Measurements from ENCODE around the gene SLC2A14. TPM values are rescaled to one million over a fixed set of nuclear protein-coding genes. Genes with fewer than 3 reads are reported as not detected.
"Not testable (repeated sequence)": the region's sequence is repeated elsewhere in the genome, so short reads cannot be mapped to it uniquely, and the experiment has no call there.

SLC2A14 gene
- total and polyA plus RNA-seq, 8 donors = 4.3 to 8.1 (median 6.3) TPM

- ATAC-seq; H3K9me3 ChIP-seq; H3K27ac ChIP-seq; H3K36me3 ChIP-seq; H3K4me1 ChIP-seq; H3K27me3 ChIP-seq; H3K4me3 ChIP-seq; FAIRE-seq; intact Hi-C loops (cut with DNase I): not testable (repeated sequence)
- 60 to 68% methylated on average over 6 to 8 of the region's 10 CpGs for WGBS, 2 donors
- DNase-seq = peak in 1 of 6 donors; percentile 32
These were observed 33.5 kb downstream of the SLC2A14 start for GRCh38 chr12:7839226-7839625.

- H3K4me3 ChIP-seq = no peak overlapping the region
- ATAC-seq (no peak), DNase-seq (no peak), FAIRE-seq (no peak)
- H3K4me1 ChIP-seq = no peaks in the 10 kb centered on the region
- H3K27me3 ChIP-seq = no peaks in the 10 kb centered on the region
- no peaks in the 10 kb centered on the region for H3K9me3 ChIP-seq
- WGBS, 2 donors = 77 to 91% methylated on average over 6 of the region's 6 CpGs
- intact Hi-C loops (cut with DNase I) = no loop called here
- no peaks in the 10 kb centered on the region for H3K36me3 ChIP-seq
- no peak for TF ChIP-seq CTCF (IDR thresholded peaks at IDR 0.05)
- H3K27ac ChIP-seq = no peak overlapping the region
These were observed 35.3 kb downstream of the SLC2A14 start for GRCh38 chr12:7837366-7837765.

GRCh38 chr12:7835766-7836165 lies 36.9 kb downstream of the SLC2A14 start:
- TF ChIP-seq CTCF (IDR thresholded peaks at IDR 0.05) = no peak
- Histone ChIP-seq H3K4me1 (no peaks in the 10 kb centered on the region), H3K27ac (no peak overlapping the region), H3K36me3 (no peaks in the 10 kb centered on the region), H3K27me3 (no peaks in the 10 kb centered on the region), H3K4me3 (no peak overlapping the region), H3K9me3 (no peaks in the 10 kb centered on the region)
- whole genome bisulfite sequencing, 2 donors = 46 to 53% methylated on average over 5 of the region's 5 CpGs
- ATAC-seq (no peak), DNase-seq (no peak), FAIRE-seq (no peak)
- intact Hi-C loops (cut with DNase I) = no loop called here

- no peak overlapping the region for H3K27ac ChIP-seq
- no peaks in the 10 kb centered on the region for H3K27me3 ChIP-seq
- no peak overlapping the region for H3K4me3 ChIP-seq
- H3K36me3 ChIP-seq = no peaks in the 10 kb centered on the region
- DNase-seq (no peak), FAIRE-seq (no peak), ATAC-seq (no peak)
- no peak for TF ChIP-seq CTCF (IDR thresholded peaks at IDR 0.05)
- H3K4me1 ChIP-seq = no peaks in the 10 kb centered on the region
- H3K9me3 ChIP-seq = no peaks in the 10 kb centered on the region
- WGBS, 2 donors = 77 to 78% methylated on average over 9 of the region's 9 CpGs
- intact Hi-C loops (cut with DNase I) = no loop called here
These were observed 37.6 kb downstream of the SLC2A14 start for GRCh38 chr12:7835116-7835515.

GRCh38 chr12:7834701-7835100 lies 38.0 kb downstream of the SLC2A14 start:
- 63 to 66% methylated on average over 1 of the region's 1 CpG for WGBS, 2 donors
- Histone ChIP-seq H3K4me3 (no peak overlapping the region), H3K4me1 (no peaks in the 10 kb centered on the region), H3K9me3 (no peaks in the 10 kb centered on the region), H3K27me3 (no peaks in the 10 kb centered on the region), H3K36me3 (no peaks in the 10 kb centered on the region), H3K27ac (no peak overlapping the region)
- ATAC-seq (no peak), FAIRE-seq (no peak), DNase-seq (no peak)
- intact Hi-C loops (cut with DNase I) = no loop called here
- no peak for TF ChIP-seq CTCF (IDR thresholded peaks at IDR 0.05)

- ATAC-seq = no peak
- no peak for TF ChIP-seq CTCF (IDR thresholded peaks at IDR 0.05)
- Histone ChIP-seq H3K27me3 (no peaks in the 10 kb centered on the region), H3K4me1 (no peaks in the 10 kb centered on the region), H3K27ac (no peak overlapping the region), H3K9me3 (no peaks in the 10 kb centered on the region), H3K36me3 (no peaks in the 10 kb centered on the region), H3K4me3 (no peak overlapping the region)
- 77 to 85% methylated on average over 4 of the region's 4 CpGs for WGBS, 2 donors
- DNase-seq = no peak
- intact Hi-C loops (cut with DNase I) = no loop called here
- no peak for FAIRE-seq
These were observed 38.9 kb downstream of the SLC2A14 start for GRCh38 chr12:7833831-7834230.

- WGBS, 2 donors = 65 to 75% methylated on average over 6 of the region's 6 CpGs
- H3K27me3 ChIP-seq; H3K4me1 ChIP-seq; intact Hi-C loops (cut with DNase I); H3K27ac ChIP-seq; H3K9me3 ChIP-seq; H3K36me3 ChIP-seq; H3K4me3 ChIP-seq; DNase-seq; FAIRE-seq; ATAC-seq: not testable (repeated sequence)
These were observed 39.5 kb downstream of the SLC2A14 start for GRCh38 chr12:7833201-7833600.
